A549 (cell line): ENCODE data around the gene PLPP3.

ENCODE experiments used
- CEBPB ChIP-seq, 2 experiments: fragments of >200 bp in 1 of 2; sonication (Bioruptor Twin) in 1 of 2; formaldehyde crosslinking in 1 of 2; IDR thresholded peaks; 2 replicates each; pipeline ENCODE4 v1.6.1; 2012 to 2016
- EHMT2 ChIP-seq: fragments of 200-600 bp; sonication (generic); IDR thresholded peaks from 2 replicates; pipeline ENCODE4 v1.6.1; 2016; ENCODE audit warnings: antibody characterized with exemption, low read depth, mild to moderate bottlenecking, moderate library complexity
- EP300 ChIP-seq, 2 experiments: fragments of >200 bp; sonication (Bioruptor Twin); formaldehyde crosslinking; IDR thresholded peaks; 2 replicates in 1 of 2; 3 replicates in 1 of 2; pipeline ENCODE4 v1.6.1; 2016 to 2017
- HDAC2 ChIP-seq: fragments of 200-600 bp; sonication (generic); IDR thresholded peaks from 2 replicates; pipeline ENCODE4 v1.6.1; 2016
- MAZ ChIP-seq: fragments of 150-350 bp; IDR thresholded peaks from 2 replicates; pipeline ENCODE4 v1.6.1; 2014; ENCODE audit warnings: antibody characterized with exemption, low read depth, low read length, borderline replicate concordance
- TF ChIP-seq, protein P1 (sequence below): fragments of >200 bp; sonication (Bioruptor Twin); formaldehyde crosslinking; IDR thresholded peaks from 3 replicates; pipeline ENCODE4 v1.5.1; 2016
- TF ChIP-seq, protein P2 (sequence below): IDR thresholded peaks from 2 replicates; pipeline ENCODE4 v1.6.1; 2012

DNA sequence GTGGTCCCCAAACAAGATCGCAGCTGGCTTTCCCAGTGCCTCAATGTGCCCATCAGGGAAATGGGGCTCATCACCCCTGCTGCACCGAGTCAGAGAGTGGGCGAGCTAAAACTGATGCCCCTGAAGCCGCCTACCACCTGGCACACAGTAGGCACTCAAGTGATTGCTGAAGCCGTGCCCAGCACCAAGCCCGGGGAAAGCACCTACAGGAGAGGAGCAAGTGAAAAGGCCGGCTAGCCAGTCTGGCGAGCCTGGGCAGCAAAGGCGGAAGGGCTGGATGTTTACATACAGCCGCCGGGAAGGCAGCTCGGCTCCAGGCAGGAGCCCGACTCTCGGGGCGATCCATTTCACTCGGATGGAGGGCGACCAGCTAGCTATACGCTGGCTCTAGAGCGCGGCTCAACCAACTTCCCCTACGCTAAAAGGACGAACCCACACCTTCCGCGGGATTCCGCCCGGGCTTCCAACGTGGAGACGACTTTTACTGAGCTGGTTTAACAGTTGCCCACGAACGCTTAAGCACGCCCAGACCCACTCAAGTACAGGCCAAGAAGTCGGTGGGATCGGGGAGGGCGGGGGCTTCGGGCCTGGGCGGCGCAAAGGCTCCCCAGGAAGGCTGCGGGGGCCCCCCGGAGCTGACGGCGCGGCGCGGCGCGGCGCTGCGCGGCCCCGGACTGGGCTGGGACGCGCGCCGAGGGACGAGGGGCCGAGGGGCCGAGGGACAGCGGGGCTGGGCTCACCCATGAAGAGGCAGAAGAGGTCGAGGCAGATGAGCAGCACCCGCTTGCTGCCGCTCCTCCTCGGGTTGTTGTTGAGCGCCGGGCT lies 1.0 kb downstream of the PLPP3 start:
- TF ChIP-seq EP300 (IDR thresholded peaks at IDR 0.05) (no peak), MAZ (no peak), HDAC2 (no peak), CEBPB (IDR thresholded peaks at IDR 0.05) (no peak), EHMT2 (no peak)
- TF ChIP-seq, protein P1, sequence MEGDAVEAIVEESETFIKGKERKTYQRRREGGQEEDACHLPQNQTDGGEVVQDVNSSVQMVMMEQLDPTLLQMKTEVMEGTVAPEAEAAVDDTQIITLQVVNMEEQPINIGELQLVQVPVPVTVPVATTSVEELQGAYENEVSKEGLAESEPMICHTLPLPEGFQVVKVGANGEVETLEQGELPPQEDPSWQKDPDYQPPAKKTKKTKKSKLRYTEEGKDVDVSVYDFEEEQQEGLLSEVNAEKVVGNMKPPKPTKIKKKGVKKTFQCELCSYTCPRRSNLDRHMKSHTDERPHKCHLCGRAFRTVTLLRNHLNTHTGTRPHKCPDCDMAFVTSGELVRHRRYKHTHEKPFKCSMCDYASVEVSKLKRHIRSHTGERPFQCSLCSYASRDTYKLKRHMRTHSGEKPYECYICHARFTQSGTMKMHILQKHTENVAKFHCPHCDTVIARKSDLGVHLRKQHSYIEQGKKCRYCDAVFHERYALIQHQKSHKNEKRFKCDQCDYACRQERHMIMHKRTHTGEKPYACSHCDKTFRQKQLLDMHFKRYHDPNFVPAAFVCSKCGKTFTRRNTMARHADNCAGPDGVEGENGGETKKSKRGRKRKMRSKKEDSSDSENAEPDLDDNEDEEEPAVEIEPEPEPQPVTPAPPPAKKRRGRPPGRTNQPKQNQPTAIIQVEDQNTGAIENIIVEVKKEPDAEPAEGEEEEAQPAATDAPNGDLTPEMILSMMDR = no peak
- TF ChIP-seq, protein P2, sequence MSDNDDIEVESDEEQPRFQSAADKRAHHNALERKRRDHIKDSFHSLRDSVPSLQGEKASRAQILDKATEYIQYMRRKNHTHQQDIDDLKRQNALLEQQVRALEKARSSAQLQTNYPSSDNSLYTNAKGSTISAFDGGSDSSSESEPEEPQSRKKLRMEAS = no peak
